Measurements from ENCODE around the gene SP110.
A peak's percentile ranks its signal among the peaks of the same experiment; 100 is the strongest.

Gene SP110

DNA sequence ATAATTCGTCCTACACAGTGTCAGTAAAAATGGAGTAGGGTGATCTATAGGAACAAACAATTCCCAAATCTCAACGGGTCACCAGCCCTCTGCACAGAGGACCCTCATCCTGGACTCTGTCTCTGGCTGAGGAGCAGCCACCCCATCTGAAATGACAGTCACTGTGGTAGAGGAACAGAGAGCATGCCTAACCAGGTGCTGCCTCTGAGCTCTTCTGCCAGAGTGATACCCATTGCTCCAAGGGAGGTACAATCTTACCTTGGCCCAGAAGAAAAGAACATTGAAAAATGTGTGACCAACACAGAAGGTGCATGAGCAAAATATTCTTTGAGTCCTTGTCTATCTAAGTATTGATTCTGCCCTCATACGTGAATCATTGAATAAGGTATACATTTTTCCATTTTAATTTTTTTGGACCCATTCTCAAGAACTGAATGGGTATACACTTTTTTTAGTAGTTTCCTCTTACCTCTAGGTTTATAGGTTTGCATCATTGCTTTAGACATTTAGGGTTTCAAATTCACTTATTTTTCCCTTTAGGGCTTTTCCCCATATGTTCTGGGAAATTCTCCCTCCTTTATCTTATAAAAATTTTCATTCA lies 14.4 kb upstream of the SP110 start (continued):
- TF ChIP-seq, protein P1, sequence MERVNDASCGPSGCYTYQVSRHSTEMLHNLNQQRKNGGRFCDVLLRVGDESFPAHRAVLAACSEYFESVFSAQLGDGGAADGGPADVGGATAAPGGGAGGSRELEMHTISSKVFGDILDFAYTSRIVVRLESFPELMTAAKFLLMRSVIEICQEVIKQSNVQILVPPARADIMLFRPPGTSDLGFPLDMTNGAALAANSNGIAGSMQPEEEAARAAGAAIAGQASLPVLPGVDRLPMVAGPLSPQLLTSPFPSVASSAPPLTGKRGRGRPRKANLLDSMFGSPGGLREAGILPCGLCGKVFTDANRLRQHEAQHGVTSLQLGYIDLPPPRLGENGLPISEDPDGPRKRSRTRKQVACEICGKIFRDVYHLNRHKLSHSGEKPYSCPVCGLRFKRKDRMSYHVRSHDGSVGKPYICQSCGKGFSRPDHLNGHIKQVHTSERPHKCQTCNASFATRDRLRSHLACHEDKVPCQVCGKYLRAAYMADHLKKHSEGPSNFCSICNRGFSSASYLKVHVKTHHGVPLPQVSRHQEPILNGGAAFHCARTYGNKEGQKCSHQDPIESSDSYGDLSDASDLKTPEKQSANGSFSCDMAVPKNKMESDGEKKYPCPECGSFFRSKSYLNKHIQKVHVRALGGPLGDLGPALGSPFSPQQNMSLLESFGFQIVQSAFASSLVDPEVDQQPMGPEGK (tag by site-specific recombination; IDR thresholded peaks at IDR 0.05) = no peak
- TF ChIP-seq, protein P2, sequence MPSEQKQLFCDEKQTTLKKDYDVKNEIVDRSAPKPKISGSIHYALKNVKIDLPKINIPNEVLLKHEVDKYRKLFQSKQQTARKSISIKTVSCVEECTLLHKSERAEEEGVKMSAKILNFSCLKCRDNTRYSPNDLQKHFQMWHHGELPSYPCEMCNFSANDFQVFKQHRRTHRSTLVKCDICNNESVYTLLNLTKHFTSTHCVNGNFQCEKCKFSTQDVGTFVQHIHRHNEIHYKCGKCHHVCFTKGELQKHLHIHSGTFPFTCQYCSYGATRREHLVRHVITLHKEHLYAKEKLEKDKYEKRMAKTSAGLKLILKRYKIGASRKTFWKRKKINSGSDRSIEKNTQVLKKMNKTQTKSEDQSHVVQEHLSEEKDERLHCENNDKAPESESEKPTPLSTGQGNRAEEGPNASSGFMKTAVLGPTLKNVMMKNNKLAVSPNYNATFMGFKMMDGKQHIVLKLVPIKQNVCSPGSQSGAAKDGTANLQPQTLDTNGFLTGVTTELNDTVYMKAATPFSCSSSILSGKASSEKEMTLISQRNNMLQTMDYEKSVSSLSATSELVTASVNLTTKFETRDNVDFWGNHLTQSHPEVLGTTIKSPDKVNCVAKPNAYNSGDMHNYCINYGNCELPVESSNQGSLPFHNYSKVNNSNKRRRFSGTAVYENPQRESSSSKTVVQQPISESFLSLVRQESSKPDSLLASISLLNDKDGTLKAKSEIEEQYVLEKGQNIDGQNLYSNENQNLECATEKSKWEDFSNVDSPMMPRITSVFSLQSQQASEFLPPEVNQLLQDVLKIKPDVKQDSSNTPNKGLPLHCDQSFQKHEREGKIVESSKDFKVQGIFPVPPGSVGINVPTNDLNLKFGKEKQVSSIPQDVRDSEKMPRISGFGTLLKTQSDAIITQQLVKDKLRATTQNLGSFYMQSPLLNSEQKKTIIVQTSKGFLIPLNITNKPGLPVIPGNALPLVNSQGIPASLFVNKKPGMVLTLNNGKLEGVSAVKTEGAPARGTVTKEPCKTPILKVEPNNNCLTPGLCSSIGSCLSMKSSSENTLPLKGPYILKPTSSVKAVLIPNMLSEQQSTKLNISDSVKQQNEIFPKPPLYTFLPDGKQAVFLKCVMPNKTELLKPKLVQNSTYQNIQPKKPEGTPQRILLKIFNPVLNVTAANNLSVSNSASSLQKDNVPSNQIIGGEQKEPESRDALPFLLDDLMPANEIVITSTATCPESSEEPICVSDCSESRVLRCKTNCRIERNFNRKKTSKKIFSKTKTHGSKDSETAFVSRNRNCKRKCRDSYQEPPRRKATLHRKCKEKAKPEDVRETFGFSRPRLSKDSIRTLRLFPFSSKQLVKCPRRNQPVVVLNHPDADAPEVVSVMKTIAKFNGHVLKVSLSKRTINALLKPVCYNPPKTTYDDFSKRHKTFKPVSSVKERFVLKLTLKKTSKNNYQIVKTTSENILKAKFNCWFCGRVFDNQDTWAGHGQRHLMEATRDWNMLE (tag by site-specific recombination; conservative IDR thresholded peaks at IDR 0.05; ENCODE audit: low read depth) = no peak
- no peak for TF ChIP-seq ZNF335 (tag by site-specific recombination; conservative IDR thresholded peaks at IDR 0.05)
- TF ChIP-seq, protein P3, sequence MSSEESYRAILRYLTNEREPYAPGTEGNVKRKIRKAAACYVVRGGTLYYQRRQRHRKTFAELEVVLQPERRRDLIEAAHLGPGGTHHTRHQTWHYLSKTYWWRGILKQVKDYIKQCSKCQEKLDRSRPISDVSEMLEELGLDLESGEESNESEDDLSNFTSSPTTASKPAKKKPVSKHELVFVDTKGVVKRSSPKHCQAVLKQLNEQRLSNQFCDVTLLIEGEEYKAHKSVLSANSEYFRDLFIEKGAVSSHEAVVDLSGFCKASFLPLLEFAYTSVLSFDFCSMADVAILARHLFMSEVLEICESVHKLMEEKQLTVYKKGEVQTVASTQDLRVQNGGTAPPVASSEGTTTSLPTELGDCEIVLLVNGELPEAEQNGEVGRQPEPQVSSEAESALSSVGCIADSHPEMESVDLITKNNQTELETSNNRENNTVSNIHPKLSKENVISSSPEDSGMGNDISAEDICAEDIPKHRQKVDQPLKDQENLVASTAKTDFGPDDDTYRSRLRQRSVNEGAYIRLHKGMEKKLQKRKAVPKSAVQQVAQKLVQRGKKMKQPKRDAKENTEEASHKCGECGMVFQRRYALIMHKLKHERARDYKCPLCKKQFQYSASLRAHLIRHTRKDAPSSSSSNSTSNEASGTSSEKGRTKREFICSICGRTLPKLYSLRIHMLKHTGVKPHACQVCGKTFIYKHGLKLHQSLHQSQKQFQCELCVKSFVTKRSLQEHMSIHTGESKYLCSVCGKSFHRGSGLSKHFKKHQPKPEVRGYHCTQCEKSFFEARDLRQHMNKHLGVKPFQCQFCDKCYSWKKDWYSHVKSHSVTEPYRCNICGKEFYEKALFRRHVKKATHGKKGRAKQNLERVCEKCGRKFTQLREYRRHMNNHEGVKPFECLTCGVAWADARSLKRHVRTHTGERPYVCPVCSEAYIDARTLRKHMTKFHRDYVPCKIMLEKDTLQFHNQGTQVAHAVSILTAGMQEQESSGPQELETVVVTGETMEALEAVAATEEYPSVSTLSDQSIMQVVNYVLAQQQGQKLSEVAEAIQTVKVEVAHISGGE (tag by site-specific recombination; conservative IDR thresholded peaks at IDR 0.05; ENCODE audit: low read depth) = no peak
- no peak for TF ChIP-seq ZNF48 (tag by site-specific recombination; IDR thresholded peaks at IDR 0.05)
- TF ChIP-seq ZNF626 (tag by site-specific recombination; IDR thresholded peaks at IDR 0.05) = no peak
- TF ChIP-seq KLF7 (tag by site-specific recombination; IDR thresholded peaks at IDR 0.05; ENCODE audit: borderline replicate concordance) = no peak
- TF ChIP-seq ZNF404 (tag by site-specific recombination; IDR thresholded peaks at IDR 0.05) = no peak
- TF ChIP-seq ZNF670 (tag by site-specific recombination; IDR thresholded peaks at IDR 0.05; ENCODE audit: low read depth) = no peak
- no peak for TF ChIP-seq ZNF707 (tag by site-specific recombination; IDR thresholded peaks at IDR 0.05)

DNA sequence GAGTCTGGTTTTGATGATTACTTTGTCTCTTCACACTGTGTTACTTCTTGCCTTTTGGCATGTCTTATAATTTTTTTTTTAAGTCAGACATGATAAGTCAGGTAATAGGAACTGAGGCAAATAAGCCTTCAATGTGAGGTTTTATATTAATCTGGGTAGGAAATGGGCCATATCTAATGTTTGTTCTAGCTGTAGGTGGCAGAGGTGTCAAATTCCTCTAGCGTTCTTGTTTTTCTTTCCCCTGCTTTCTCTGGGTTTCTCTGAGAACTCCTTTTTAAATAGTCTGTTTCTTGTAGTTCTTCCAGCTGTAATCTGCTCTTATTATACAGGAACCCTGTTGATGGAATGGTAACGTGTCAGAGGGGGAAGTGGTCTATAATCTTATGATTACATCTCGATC lies 11.5 kb upstream of the SP110 start:
- no peak overlapping the region for H3K4me3 ChIP-seq (ENCODE audit: low read depth, low read length)
- H3K27ac ChIP-seq (ENCODE audit: extremely low read depth, low read depth, low read length) = no peak overlapping the region
- H3K4me1 ChIP-seq (ENCODE audit: control insufficient read depth, insufficient read depth, low read length) = peaks cover 2% of the 10 kb centered on the region; the same call in 1 of the 2 replicates
- no peaks in the 10 kb centered on the region for H3K36me3 ChIP-seq (ENCODE audit: control insufficient read depth in 2 of 2, insufficient read depth in 1 of 2, low read length in 2 of 2)
- ChIA-PET CTCF (no interaction called here), POLR2A (no interaction called here)
- H3K9me3 ChIP-seq (ENCODE audit: control insufficient read depth, insufficient read depth, low read depth, low read length) = no peaks in the 10 kb centered on the region
- no peak for TF ChIP-seq ZNF768 (tag by site-specific recombination; IDR thresholded peaks at IDR 0.05)

DNA sequence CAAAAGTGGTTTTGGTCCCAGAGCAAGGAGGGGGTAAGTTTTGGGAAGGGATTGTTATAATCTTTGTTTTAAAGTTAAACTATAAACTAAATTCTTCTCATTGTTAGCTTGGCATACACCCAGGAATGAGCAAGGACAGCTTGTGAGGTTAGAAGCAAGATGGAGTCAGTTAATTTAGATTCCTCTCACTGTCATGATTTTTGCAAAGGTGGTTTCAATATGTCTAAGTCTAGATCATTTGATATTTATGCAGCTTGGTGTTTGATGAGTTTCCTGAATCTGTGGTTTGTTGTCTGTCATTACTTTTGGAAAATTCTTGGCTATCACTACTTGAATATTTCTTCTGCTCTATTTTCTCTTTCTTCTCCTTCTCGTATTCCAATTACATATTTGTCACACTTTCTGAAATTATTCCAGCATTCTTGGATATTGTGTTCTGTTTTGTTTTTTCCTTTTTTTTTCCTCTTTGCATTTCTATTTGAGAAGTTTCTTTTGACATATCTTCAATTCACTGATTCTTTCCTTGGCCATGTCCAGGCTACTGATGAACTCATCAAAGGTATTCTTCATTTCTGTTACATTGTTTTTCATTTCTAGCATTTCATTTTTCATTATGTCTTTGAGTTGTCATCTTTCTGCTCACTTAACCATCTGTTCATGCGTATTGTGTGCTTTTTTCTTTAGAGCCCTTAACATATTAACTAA lies 10.9 kb upstream of the SP110 start:
- no peak for TF ChIP-seq ZNF600 (tag by site-specific recombination; IDR thresholded peaks at IDR 0.05)
- peak; percentile 95 for TF ChIP-seq SETDB1 (IDR thresholded peaks at IDR 0.05; ENCODE audit: insufficient read length, low read length)
- no peaks in the 10 kb centered on the region for H3K9me3 ChIP-seq (ENCODE audit: control insufficient read depth, insufficient read depth, low read depth, low read length)
- CTCF ChIA-PET = no interaction called here
- no peak overlapping the region for H3K27ac ChIP-seq (ENCODE audit: extremely low read depth, low read depth, low read length)
- POLR2A ChIA-PET = no interaction called here
- H3K36me3 ChIP-seq (ENCODE audit: control insufficient read depth in 2 of 2, insufficient read depth in 1 of 2, low read length in 2 of 2) = no peaks in the 10 kb centered on the region
- H3K4me3 ChIP-seq (ENCODE audit: low read depth, low read length) = no peak overlapping the region
- peaks cover 2% of the 10 kb centered on the region; the same call in 1 of the 2 replicates for H3K4me1 ChIP-seq (ENCODE audit: control insufficient read depth, insufficient read depth, low read length)

Data from HEK293 (cell line).